Esophagus muscularis mucosa (tissue), 4 donors: Measurements from ENCODE around the gene GLCCI1.

Experiments
- EP300 ChIP-seq: sonication (generic); formaldehyde crosslinking; IDR thresholded peaks from one replicate; pipeline ENCODE4 v1.6.1; 2017; ENCODE audit warnings: antibody characterized with exemption
- POLR2A ChIP-seq: fragments of 450-650 bp; IDR thresholded peaks from one replicate; pipeline ENCODE4 v1.6.1; 2017; ENCODE audit warnings: antibody characterized with exemption, moderate library complexity, mild to moderate bottlenecking, low read depth
- POLR2AphosphoS5 ChIP-seq, 2 donors: sonication (generic); formaldehyde crosslinking; IDR thresholded peaks; one replicate each; pipeline ENCODE4 v1.6.1; 2017; ENCODE audit warnings: antibody characterized with exemption in 2 of 2
- TF ChIP-seq, protein P1 (sequence below), 3 experiments: fragments of 200-600 bp in 2 of 3; fragments of 450-650 bp in 1 of 3; sonication (generic) in 2 of 3; IDR thresholded peaks; one replicate each; pipeline ENCODE4 v1.5.1; 2017 to 2019; ENCODE audit warnings: antibody characterized with exemption in 3 of 3, mild to moderate bottlenecking in 2 of 3, moderate library complexity in 1 of 3

DNA sequence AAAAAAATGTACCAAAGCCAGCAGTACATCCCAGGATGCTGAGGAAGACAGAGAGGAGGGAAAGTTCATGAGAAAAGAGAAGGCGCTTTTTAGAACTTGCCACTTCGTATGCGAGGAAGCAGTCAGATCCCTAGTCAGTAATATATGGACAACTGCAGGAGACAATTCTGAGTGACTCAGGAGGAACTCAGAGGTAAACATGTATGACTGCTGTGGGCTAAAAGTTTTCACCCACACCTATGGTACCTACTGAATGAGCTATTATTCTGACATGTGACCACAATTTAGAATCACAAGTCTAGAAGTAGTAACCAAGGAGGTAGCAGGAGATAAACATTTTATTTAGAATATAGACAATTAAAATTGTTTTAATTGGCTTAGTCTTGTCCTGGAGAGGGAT, 166.8 kb downstream of the GLCCI1 start:
- TF ChIP-seq, protein P1, sequence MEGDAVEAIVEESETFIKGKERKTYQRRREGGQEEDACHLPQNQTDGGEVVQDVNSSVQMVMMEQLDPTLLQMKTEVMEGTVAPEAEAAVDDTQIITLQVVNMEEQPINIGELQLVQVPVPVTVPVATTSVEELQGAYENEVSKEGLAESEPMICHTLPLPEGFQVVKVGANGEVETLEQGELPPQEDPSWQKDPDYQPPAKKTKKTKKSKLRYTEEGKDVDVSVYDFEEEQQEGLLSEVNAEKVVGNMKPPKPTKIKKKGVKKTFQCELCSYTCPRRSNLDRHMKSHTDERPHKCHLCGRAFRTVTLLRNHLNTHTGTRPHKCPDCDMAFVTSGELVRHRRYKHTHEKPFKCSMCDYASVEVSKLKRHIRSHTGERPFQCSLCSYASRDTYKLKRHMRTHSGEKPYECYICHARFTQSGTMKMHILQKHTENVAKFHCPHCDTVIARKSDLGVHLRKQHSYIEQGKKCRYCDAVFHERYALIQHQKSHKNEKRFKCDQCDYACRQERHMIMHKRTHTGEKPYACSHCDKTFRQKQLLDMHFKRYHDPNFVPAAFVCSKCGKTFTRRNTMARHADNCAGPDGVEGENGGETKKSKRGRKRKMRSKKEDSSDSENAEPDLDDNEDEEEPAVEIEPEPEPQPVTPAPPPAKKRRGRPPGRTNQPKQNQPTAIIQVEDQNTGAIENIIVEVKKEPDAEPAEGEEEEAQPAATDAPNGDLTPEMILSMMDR (IDR thresholded peaks at IDR 0.05), result no peak
- TF ChIP-seq POLR2AphosphoS5 (IDR thresholded peaks at IDR 0.05), result no peak
- TF ChIP-seq EP300, result no peak
- no peak for TF ChIP-seq POLR2A
